ENCODE results near the gene MYBPC1.
A peak's percentile ranks its signal among the peaks of the same experiment; 100 is the strongest.

MYBPC1 gene

GRCh38 chr12:101695706-101696105, 100.9 kb downstream of the MYBPC1 start:
- peak; percentile 35 for DNase-seq (ENCODE audit: low read depth)
- TF ChIP-seq POLR2A (IDR thresholded peaks at IDR 0.05; ENCODE audit: extremely low read depth, insufficient read length) (no peak), MYC (IDR thresholded peaks at IDR 0.05; ENCODE audit: low read depth, low read length) (no peak), MAX (IDR thresholded peaks at IDR 0.05; ENCODE audit: low read depth, low read length) (no peak)
- TF ChIP-seq, protein P1, sequence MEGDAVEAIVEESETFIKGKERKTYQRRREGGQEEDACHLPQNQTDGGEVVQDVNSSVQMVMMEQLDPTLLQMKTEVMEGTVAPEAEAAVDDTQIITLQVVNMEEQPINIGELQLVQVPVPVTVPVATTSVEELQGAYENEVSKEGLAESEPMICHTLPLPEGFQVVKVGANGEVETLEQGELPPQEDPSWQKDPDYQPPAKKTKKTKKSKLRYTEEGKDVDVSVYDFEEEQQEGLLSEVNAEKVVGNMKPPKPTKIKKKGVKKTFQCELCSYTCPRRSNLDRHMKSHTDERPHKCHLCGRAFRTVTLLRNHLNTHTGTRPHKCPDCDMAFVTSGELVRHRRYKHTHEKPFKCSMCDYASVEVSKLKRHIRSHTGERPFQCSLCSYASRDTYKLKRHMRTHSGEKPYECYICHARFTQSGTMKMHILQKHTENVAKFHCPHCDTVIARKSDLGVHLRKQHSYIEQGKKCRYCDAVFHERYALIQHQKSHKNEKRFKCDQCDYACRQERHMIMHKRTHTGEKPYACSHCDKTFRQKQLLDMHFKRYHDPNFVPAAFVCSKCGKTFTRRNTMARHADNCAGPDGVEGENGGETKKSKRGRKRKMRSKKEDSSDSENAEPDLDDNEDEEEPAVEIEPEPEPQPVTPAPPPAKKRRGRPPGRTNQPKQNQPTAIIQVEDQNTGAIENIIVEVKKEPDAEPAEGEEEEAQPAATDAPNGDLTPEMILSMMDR (IDR thresholded peaks at IDR 0.05; ENCODE audit: low read depth, low read length), result no peak
- H3K4me3 ChIP-seq (ENCODE audit: low read depth, low read length), result no peak overlapping the region

DNA sequence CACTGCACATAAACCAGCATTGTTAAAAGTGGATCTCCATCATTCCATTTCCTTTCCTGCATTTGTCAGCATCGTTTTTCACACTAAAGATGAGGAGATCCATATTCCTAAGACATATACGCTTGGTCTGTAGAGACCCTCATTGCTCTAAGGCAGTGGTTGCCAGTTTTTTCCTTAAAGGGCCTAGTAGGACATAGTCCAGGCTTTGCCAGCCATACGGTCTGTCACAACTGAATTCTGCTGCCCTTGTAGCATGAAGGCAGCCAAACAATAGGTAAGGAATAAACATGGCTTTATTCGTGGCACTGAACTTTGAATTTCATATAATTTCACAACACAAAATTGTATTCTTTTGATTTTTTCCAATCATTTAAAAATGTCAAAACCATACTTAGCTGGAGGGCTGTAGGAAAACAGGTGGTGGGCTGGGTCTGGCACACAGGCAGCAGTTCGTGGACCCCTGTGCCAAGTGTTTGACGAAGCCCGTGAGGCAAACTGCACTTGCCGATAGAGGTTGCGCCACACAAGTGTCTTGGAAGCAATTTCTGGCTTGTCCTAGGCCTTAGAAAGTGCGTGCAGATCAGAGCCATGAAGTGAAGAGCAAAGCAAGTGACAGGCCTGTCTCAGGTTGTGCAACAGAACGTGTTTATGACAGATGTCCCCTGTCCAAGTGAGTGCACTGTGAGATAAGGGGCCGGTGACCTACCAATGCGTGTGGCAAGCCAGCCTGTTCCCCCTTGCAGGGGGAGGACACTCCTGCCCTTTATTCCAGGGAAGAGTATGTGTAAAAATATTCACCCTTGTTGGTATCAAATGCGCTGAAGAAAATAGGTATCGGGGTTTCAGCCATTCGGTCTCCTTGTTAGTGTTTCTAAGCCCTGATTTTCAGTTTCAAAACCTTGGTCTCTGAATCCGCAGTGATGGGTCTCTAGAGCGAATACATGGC, 101.8 kb downstream of the MYBPC1 start:
- peak; percentile 97 for TF ChIP-seq MYC (IDR thresholded peaks at IDR 0.05; ENCODE audit: low read depth, low read length)
- TF ChIP-seq, protein P1 (IDR thresholded peaks at IDR 0.05; ENCODE audit: low read depth, low read length), result no peak
- peak; percentile 96 for TF ChIP-seq MAX (IDR thresholded peaks at IDR 0.05; ENCODE audit: low read depth, low read length)
- peak; percentile 95 for DNase-seq (ENCODE audit: low read depth)
- peak overlapping the region; percentile 74 for H3K4me3 ChIP-seq (ENCODE audit: low read depth, low read length)

DNA sequence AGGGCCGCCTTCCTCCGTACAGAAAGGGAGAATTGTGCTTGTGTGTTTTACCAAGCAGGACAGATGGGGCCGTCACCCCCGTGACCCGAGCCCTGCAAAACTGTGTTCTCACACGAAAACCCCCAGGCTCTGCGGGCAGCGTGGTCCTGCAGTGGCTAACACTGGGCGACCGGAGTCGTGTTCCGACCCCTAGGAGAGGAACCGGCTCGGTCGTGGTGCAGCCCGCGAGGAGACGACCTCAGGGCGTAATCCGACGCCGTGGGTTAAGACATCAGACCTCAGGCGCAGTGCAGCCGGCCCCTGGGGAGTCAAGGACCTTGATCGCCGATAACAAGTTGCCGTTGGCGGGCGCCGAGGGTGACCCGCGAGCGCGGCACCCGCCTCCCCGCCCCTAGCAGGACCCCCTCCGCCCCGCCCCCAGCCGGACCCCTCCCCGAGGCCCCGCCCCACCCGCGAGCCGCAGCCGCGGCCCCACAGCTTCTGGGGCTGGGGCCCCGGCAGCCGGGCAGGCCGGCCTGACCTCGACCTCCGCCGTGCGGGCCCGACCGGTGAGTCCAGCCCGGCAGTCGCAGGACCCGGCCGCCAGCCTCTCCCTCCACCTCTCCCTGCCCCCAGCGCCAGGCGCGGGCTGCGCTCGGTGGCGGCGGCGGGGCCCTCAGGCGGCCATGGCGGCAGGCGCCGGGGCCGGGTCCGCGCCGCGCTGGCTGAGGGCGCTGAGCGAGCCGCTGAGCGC, 102.6 kb downstream of the MYBPC1 start, which contains the start of gene CHPT1:
Gene CHPT1, plus strand, starts transcription at position 444 of the 733 bp plus-strand sequence. Its CDS starts 222 bp downstream, at position 666.
- TF ChIP-seq POLR2A (IDR thresholded peaks at IDR 0.05; ENCODE audit: extremely low read depth, insufficient read length) (peak; percentile 78), MAX (IDR thresholded peaks at IDR 0.05; ENCODE audit: low read depth, low read length) (peak; percentile 78), MYC (IDR thresholded peaks at IDR 0.05; ENCODE audit: low read depth, low read length) (peak; percentile 66; the same call in 1 of the 2 replicates)
- TF ChIP-seq, protein P1 (IDR thresholded peaks at IDR 0.05; ENCODE audit: low read depth, low read length), result no peak
- peak; percentile 98 for DNase-seq (ENCODE audit: low read depth)
- peak within 1 kb of the TSS; percentile 77 for H3K4me3 ChIP-seq (ENCODE audit: low read depth, low read length)

- H3K4me3 ChIP-seq (ENCODE audit: low read depth, low read length), result peak overlapping the region; percentile 77
- TF ChIP-seq MYC (IDR thresholded peaks at IDR 0.05; ENCODE audit: low read depth, low read length) (no peak), MAX (IDR thresholded peaks at IDR 0.05; ENCODE audit: low read depth, low read length) (no peak), POLR2A (IDR thresholded peaks at IDR 0.05; ENCODE audit: extremely low read depth, insufficient read length) (no peak)
- TF ChIP-seq, protein P1 (IDR thresholded peaks at IDR 0.05; ENCODE audit: low read depth, low read length), result no peak
- peak; percentile 87 for DNase-seq (ENCODE audit: low read depth)
These were observed 103.4 kb downstream of the MYBPC1 start for GRCh38 chr12:101697930-101698799.

DNA sequence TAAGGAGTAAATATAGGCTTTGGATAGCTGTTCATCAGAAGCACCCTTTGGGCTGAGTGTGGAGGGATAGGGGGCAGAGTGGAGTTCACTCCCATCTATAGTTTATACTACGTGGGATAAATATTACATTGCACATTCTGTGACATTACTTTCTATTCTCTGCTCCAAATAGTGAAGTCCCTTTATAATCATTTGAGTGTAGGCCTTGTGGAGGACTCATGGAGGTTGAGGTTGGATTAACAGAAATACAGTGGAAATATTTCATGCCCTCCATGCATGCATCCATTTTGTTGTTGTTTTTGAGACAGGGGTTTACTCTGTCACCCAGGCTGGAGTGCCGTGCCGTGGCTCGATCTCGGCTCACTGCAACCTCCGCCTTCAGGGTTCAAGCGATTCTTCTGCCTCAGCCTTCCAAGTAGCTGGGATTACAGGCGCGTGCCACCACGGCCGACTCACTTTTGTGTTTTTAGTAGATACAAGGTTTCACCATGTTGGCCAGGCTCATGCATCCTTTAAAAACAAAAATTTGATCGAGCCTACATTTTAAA, 104.1 kb downstream of the MYBPC1 start:
- DNase-seq (ENCODE audit: low read depth), result peak; percentile 50
- TF ChIP-seq MAX (IDR thresholded peaks at IDR 0.05; ENCODE audit: low read depth, low read length) (no peak), POLR2A (IDR thresholded peaks at IDR 0.05; ENCODE audit: extremely low read depth, insufficient read length) (no peak), MYC (IDR thresholded peaks at IDR 0.05; ENCODE audit: low read depth, low read length) (no peak)
- TF ChIP-seq, protein P1 (IDR thresholded peaks at IDR 0.05; ENCODE audit: low read depth, low read length), result peak; percentile 57
- peak overlapping the region; percentile 77 for H3K4me3 ChIP-seq (ENCODE audit: low read depth, low read length)
